GM21619 (cell line): ENCODE measurements around the gene COX10.

Source experiments
- ATAC-seq: cut with Tn5 transposase; IDR thresholded peaks from one replicate; pipeline ENCODE4 v1.9.1; 2021; ENCODE audit not compliant: unreplicated experiment

Gene COX10

GRCh38 chr17:14068542-14069250, 608 bp upstream of the COX10 start:
- peak; percentile 9 for ATAC-seq

DNA sequence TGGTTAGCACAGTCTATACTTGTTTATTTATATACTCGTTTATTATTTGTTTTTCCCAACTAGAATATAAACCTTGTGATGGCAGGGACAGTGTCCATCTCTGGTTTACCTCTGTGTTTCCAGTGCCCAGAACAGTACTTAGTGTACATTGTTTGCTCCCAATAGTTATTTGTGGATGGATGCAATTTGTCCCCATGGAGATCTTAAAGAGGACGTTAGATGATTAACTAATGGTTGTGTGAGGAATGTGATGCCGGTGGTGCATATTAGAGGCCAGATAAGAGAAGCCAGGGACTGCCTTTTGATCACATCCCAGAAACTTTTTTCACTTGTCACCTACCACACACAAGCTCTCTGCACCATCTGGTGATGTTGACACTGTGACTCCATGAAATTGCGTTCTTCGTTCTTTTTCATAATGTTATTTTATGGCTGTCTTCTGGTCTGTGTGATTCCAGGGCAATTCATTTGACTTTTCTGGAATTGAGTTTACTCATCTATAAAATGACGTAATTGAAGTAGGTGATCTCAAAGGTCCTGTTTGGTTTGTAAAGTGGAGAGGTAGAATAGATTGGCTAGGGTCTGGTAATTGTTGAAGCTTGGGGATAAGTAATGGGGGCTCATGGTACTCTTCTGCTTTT, 1.2 kb downstream of the COX10 start:
- ATAC-seq = no peak

GRCh38 chr17:14072881-14073280, 3.6 kb downstream of the COX10 start:
- no peak for ATAC-seq

DNA sequence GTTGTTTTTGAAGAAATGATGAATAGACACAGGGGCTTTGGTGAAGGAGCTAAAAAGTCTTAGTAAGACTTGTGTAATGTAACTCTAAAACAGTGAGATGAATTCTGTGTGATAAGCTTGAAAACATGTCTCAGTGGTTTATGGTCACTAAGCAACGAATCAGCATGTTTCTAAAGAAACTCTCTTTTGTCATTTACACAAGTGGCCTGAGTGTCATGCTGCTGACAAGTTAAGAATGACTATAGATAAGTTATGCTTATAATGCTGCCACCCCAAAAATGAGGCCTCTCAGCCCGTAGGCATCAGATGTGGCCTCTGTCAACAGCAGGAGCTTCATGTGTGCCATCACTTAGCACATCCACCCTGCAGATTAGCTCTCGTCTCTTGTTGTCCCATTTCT, 8.7 kb downstream of the COX10 start:
- no peak for ATAC-seq

GRCh38 chr17:14080847-14081251, 11.5 kb downstream of the COX10 start:
- no peak for ATAC-seq

- ATAC-seq = no peak
Observed at GRCh38 chr17:14082848-14083247, 13.5 kb downstream of the COX10 start.

DNA sequence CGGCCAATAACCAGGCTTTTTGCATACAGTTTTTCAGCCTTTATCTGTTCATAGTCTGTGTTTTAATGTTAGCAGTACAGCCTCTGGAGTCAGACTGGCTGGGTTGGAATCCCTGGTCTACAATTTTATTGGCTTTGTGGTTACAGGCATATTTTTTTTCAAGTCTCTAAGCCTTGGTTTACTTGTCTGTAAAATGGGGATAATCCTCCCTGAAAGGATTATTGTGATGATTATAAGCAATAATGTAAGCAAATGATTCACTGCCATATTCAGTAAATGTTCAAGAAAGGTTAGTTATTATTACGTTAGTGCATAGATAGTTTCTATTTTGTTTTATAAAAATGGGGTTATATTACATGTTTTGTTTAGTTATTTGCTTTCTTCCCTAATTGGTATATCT, 15.7 kb downstream of the COX10 start:
- ATAC-seq = no peak

DNA sequence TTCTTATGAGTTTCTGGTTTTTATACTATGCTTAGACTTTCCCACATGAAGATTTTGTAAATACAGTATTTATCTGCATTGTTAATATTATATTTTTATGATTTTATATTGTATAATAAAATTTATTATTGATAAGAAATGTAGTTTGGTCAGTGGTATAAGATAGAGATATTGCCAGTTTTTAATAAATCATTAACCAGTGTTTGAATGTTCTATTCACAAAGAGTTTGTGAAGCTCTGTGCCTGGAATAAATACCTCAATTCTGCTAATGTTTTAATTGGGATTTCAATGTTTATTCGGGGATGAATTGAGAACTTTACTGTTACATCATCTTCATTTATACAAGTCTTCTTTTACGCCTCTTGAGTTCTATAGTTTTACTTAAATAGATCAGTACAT, 16.9 kb downstream of the COX10 start:
- ATAC-seq = no peak

GRCh38 chr17:14089179-14089578, 19.9 kb downstream of the COX10 start:
- no peak for ATAC-seq

DNA sequence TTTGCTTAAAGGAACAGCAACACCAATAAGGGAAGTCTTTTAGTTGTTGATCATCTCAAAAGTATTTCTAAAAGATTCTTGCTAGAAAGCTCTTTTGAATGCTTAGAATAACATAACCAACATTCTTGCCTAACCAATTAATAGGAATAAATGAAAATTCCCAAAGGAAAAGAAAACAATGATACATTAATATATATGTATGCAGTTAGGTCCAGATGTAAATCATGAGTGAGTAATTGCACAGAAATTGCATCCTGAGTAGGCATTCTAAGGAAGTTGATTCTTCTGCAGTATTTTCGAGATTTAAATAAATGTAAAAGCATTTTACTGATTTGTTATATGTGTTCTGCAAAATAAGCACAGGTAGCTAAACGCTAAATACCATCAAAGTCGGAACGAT, 22.1 kb downstream of the COX10 start:
- ATAC-seq = no peak

DNA sequence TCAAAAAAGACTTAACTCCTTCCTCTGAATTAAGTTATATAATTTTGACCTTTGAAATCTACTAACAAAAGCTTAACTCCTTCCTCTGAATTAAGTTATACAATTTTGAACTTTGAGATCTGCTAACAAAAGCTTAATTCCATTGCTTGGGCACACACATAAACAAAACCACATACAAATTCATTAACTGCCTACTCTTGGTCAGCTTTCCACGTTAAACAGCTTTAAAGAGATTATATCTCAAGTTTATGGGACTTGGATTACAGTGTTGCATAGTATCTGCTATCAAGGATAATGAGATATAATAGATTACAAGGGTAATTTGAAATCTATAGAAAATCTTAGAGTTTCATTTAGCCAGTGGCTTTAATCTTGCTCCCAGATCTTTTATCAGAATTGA, 23.5 kb downstream of the COX10 start:
- no peak for ATAC-seq

DNA sequence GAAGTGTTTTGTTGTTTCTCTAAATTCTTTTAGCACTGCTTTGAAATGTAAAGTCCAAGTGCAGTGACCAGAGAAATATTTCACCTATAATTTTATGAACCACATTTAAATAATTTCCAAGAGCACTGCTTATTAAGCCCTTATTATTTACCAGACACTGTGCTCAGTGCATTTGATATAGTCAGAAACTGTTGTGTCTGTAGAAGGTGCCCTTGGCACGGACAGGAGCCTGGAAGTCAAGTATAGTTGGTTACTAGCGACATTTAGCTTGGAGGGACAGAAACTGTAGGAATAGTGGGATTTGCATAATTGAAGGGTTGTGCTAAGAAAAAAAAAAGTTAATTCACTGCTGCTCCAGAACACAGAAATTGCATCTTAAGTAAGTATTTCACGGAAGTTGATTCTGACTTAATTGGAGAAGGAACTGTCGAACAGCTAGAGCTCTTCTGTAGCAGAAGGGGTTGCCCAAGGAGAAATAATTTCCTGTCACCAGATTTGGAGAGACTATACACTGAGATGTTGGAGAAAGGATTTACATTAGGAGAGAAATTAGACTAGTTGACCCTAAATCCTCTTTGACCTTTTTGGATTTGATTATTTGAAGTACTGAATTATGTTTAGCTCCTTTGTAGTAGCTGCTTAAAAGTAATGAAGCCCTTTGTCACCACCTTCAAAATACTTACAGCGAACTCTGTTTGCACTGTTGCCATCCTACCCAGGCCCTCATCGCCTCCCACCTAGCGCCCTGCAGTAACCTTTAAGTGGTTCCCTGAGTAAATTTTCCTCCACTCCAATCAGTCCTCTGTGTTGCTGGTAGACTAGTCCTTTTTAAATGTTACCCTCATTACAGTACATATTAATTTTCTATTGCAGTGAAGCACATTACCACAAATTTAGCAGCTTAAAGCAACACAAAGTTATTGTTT, 25.6 kb downstream of the COX10 start:
- no peak for ATAC-seq

GRCh38 chr17:14095631-14096030, 26.3 kb downstream of the COX10 start:
- no peak for ATAC-seq

- no peak for ATAC-seq
Observed at GRCh38 chr17:14098246-14098645, 28.9 kb downstream of the COX10 start.

DNA sequence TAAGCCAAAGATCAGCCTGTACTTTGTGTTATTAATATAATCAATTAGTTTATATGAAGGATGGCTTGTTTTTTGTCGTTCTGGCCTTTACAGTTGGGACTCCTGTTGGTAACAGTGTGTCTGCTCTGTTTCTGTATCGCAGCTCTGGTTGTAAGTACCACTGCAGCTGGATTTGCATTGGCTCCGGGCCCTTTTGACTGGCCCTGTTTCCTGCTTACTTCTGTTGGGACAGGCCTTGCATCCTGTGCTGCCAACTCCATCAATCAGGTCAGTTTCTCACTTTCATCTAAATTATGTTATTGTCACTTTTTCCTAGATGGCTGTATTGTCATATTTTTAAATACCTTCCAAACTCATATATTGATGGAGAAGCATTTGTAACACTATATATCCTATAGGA, 32.7 kb downstream of the COX10 start:
- no peak for ATAC-seq

- ATAC-seq = no peak
Observed at GRCh38 chr17:14103836-14104235, 34.5 kb downstream of the COX10 start.

DNA sequence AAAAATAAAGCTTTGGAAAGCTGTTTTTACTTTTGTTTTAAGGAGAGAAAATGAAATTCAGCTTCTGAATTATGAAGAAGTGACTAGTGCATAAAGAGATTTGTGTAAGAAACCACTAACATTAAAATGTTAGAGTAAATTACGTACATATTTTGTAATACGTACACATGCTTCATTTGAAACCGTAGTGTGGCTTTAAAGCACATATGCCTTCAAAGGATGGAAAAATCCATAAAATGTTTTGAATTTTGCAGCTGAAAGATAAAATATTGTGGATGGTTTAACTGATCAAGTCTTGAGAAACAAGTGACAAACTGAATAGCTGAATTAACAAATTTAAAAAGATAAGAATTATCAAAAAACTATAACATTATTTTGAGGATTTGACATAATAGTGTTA, 35.4 kb downstream of the COX10 start:
- no peak for ATAC-seq

- ATAC-seq = no peak
Observed at GRCh38 chr17:14107889-14108288, 38.6 kb downstream of the COX10 start.

GRCh38 chr17:14112407-14112806, 43.1 kb downstream of the COX10 start:
- no peak for ATAC-seq

DNA sequence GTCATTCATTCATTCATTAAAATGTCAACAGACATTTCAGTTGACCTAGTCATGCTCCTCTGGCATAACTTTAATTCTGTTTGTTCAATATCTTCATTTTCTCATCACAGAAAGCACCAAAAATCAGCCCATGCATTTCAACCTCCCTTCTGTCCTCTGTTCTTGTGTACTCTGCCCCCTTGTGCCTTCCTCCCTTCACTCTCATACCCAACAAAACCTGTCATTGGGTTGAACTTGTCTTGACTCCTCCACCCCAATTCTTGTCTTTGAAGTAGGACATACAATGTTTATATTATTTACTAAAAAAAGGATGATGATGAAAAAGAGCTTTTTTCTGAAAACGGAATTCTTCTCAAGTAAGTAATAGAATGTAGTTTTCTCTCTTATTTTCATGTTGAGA, 43.8 kb downstream of the COX10 start:
- no peak for ATAC-seq

GRCh38 chr17:14116263-14117024, 47.1 kb downstream of the COX10 start:
- ATAC-seq = no peak
